Measurements from ENCODE around the gene XPNPEP3.
"Not testable (repeated sequence)": the region's sequence is repeated elsewhere in the genome, so short reads cannot be mapped to it uniquely, and the experiment has no call there.

XPNPEP3 gene

GRCh38 chr22:40856513-40857308, at the start of gene XPNPEP3, which contains the start of gene ST13:
TSS of gene XPNPEP3 (plus strand) at chr22:40857148. CDS start at chr22:40857182, 34 bp downstream.
TSS of gene ST13 (minus strand) at chr22:40856639. CDS start at chr22:40856540, 99 bp downstream.
- peak; percentile 95 for DNase-seq (ENCODE audit: low read depth)

GRCh38 chr22:40808018-40808841, 48.7 kb upstream of the XPNPEP3 start:
- DNase-seq (ENCODE audit: low read depth): no peak

DNA sequence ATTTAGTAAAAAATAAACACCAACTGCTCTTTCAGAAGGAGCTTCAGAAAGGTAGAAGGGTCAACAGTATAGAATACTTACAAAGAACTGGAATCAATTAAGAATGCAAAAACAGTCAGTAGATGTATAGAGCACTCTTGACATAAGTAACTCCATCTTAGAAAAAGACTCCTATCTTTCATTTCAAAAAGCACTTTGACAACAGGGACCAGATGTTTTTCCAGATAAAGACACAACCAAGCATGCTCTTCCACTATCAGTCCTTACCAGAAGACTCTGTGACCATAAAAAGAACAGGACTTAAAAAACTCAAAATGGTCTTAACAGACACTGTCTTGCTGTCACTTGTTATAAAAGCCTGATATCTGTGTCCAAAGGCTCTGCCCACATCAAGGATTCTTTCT, 43.0 kb upstream of the XPNPEP3 start:
- no peak for DNase-seq (ENCODE audit: low read depth)

DNA sequence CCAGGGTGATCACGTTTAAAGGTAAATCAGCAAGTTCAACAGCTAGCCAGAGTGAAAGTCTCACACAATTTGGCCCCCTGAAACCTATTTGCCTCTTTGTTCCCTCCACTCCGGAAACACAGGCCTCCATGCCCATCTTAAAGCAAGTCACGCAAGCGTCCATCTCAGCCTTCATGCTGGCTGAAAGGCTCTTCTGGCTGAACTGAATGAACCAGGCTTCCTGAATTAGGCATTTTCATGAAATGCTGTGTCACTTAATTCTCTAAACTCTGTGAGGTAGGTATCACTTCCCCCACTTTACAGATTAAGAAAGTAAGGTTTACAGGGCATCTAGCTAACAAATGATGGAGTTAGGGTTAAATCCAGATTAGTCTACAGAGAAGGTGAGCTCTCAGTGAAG, 39.2 kb upstream of the XPNPEP3 start:
- DNase-seq (ENCODE audit: low read depth): no peak

DNA sequence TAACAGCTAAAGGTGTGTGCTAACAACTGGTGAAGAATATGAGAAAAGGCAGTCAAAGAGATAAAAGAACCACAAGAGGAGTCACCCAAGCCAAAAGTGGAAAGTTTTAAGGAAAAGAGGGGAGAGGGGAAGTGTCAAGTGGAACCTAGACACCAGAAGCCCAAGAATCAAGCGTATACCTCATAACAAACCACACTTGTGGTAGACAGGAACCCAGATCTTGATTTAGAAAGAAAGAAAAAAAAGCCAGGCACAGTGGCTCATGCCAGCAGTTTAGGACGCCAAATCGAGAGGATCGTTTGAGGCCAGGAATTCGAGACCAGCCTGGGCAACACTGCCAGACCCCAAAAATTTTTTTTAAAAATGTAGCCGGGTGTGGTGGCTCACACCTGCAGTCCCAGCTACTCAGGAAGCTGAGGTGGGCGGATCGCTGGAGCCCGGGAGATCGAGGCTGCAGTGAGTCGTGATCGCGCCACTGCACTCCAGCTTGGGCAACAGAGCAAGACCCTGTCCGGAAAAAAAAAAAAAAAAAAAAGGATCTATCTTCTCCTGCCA, 38.7 kb upstream of the XPNPEP3 start:
- no peak for DNase-seq (ENCODE audit: low read depth)

GRCh38 chr22:40818747-40819598, 38.0 kb upstream of the XPNPEP3 start, which contains the start of gene SLC25A17:
TSS of gene SLC25A17 (minus strand) at chr22:40819346. CDS start at chr22:40819248, 98 bp downstream.
- peak; percentile 79 for DNase-seq (ENCODE audit: low read depth)

DNA sequence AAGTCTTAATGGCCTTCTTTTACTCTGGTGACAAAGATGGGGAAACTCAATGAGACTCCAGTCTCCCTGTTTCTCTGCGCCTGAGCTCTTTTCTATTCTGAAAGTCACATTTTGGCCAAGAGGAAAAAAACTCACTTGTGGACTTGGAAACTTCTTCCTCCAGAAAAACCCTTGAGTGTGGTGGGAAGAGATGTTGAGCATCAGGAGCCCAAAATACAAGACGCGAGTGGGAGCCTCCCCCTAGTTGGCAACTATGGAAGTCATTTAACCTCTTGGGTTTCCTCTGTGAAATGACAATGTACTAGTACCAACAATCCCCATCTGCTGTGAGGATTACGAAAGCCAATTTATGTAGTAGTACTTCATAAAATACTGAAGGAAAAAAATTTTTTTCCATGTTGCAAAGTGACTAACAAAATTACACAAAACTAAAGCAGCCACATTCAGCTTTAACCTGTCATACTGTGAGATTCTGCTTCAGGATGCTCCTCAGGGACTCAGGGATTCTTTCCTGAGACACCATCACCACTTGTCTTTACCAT, 37.3 kb upstream of the XPNPEP3 start:
- no peak for DNase-seq (ENCODE audit: low read depth)

- no peak for DNase-seq (ENCODE audit: low read depth)
Measured at GRCh38 chr22:40823426-40823825, 33.5 kb upstream of the XPNPEP3 start.

GRCh38 chr22:40826292-40826691, 30.7 kb upstream of the XPNPEP3 start:
- not testable (repeated sequence) for DNase-seq (ENCODE audit: low read depth)

- no peak for DNase-seq (ENCODE audit: low read depth)
Measured at GRCh38 chr22:40826984-40827741, 29.8 kb upstream of the XPNPEP3 start.

DNA sequence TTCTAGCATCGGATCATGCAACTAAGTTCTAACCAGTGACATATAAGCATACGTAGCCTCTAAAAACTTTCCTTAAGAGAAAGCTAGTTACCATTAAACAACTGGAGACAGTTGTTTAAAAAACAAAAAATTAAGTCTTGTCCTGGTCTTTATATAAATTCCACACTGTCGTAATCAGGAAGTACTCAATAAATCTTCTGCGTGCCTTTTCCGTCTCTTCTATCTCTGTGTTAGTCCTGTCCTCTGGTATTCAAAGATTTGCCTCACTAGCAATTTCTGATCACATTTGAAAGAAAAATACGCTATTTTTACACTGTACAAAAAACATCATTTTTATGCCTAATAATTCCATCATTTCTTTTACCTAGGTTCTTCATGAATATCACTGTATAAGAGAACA, 27.8 kb upstream of the XPNPEP3 start:
- no peak for DNase-seq (ENCODE audit: low read depth)

DNA sequence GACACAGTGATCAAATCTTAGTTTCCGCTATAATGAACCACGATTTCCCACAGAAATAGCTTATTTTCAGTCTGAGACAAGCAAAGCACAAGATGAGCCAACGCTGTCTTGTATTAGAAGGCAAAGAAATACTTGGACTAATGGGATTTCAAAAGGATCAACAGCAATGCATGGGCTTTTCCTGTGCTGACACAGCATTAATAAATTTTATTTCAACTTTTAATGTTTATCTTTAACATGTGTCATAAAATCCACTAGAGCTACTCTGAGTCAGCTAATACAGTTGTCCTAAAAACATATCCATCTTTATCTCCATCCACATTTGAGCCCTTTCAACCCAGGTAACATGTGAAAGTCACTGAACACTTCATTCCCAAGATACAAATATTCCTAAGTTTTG, 22.3 kb upstream of the XPNPEP3 start:
- DNase-seq (ENCODE audit: low read depth): no peak

GRCh38 chr22:40838486-40838885, 18.5 kb upstream of the XPNPEP3 start:
- DNase-seq (ENCODE audit: low read depth): no peak

DNA sequence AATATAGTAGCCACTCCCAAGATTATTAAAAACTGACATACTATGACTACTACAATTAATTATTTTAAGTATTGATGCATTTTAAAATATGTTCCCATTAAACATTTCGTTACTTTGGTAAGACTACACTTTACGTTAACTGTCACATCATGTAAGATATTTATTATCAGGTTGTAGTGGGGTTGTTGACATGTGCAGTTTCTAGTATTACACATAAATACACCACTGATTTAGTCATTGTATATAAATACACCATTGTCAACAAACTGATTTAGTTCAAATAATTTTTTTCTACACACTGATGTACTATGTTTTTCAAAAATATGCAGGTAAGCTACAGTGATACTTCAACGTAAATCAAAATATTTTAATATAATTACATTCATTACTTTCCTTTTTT, 12.0 kb upstream of the XPNPEP3 start:
- no peak for DNase-seq (ENCODE audit: low read depth)

GRCh38 chr22:40845816-40846215, 11.1 kb upstream of the XPNPEP3 start:
- DNase-seq (ENCODE audit: low read depth): not testable (repeated sequence)

DNA sequence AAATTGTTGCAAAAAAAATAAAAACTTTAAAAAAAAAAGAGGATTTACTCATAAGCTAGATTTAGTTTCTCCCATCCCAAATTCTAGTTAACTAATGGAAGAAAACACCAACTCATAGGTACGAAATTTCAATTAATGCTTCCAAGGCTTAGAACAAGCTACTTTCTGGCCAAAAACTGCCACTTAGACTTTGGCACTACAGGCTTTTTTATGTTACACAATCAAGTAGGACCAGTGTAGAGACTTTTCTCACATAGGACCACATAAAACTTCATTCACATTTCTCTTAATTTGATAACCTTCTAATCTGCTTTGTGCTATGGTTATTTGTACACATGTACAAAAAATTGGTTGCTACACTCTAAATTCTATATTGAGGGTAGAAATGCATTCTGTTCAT, 3.6 kb upstream of the XPNPEP3 start:
- DNase-seq (ENCODE audit: low read depth): no peak

- DNase-seq (ENCODE audit: low read depth): no peak
Measured at GRCh38 chr22:40853961-40854360, 3.0 kb upstream of the XPNPEP3 start.

- no peak for DNase-seq (ENCODE audit: low read depth)
Measured at GRCh38 chr22:40855071-40855978, 1.6 kb upstream of the XPNPEP3 start.

GRCh38 chr22:40855979-40856512, 902 bp upstream of the XPNPEP3 start:
- no peak for DNase-seq (ENCODE audit: low read depth)
